RWPE2 (cell line): ENCODE data around the gene TOR4A.

Source experiments
- ATAC-seq: fragments of 200-7000 bp; cut with Tn5 transposase; 3 replicates; pipeline ENCODE4 v1.9.1; 2021; ENCODE audit warnings: low read depth
- DNase-seq: peaks from one replicate; pipeline ENCODE4 v3.0.0-alpha.2; 2020; ENCODE audit warnings: low spot score
- H3K27ac ChIP-seq: fragments of 450-650 bp; 2 replicates; pipeline ENCODE4 v1.5.1; 2017; ENCODE audit warnings: mild to moderate bottlenecking; ENCODE audit not compliant: poor library complexity, severe bottlenecking
- H3K27me3 ChIP-seq: fragments of 250-450 bp; sonication (Bioruptor Pico); 2 replicates; pipeline ENCODE4 v1.5.1; 2021; ENCODE audit warnings: mild to moderate bottlenecking, moderate library complexity; ENCODE audit not compliant: insufficient read depth, poor library complexity, severe bottlenecking
- H3K36me3 ChIP-seq: fragments of 250-450 bp; sonication (Bioruptor Pico); 2 replicates; pipeline ENCODE4 v1.5.1; 2020; ENCODE audit warnings: low read depth, mild to moderate bottlenecking, moderate library complexity
- H3K4me1 ChIP-seq: fragments of 250-450 bp; sonication (Bioruptor Pico); 2 replicates; pipeline ENCODE4 v1.5.1; 2021; ENCODE audit warnings: mild to moderate bottlenecking, moderate library complexity; ENCODE audit not compliant: insufficient read depth, poor library complexity, severe bottlenecking
- H3K4me3 ChIP-seq: fragments of 250-450 bp; sonication (Bioruptor Pico); 2 replicates; pipeline ENCODE4 v1.5.1; 2021; ENCODE audit warnings: mild to moderate bottlenecking, moderate library complexity; ENCODE audit not compliant: severe bottlenecking
- H3K9me3 ChIP-seq: fragments of 250-450 bp; sonication (Bioruptor Pico); 2 replicates; pipeline ENCODE4 v1.5.1; 2021; ENCODE audit warnings: mild to moderate bottlenecking, moderate library complexity; ENCODE audit not compliant: severe bottlenecking
- CTCF ChIP-seq: fragments of 450-650 bp; IDR thresholded peaks from one replicate; pipeline ENCODE4 v1.5.1; 2017; ENCODE audit warnings: mild to moderate bottlenecking, moderate library complexity; ENCODE audit not compliant: poor library complexity, severe bottlenecking

The TOR4A gene

GRCh38 chr9:137301081-137301947 lies 23.8 kb downstream of the TOR4A start:
- no peaks in the 10 kb centered on the region for H3K36me3 ChIP-seq
- peak; percentile 30 for TF ChIP-seq CTCF
- peaks cover 14% of the 10 kb centered on the region for H3K4me1 ChIP-seq
- H3K9me3 ChIP-seq: no peaks in the 10 kb centered on the region
- peaks cover 4% of the 10 kb centered on the region for H3K27me3 ChIP-seq
- DNase-seq: no peak
- ATAC-seq: peak; percentile 13
- no peak overlapping the region for H3K27ac ChIP-seq
- peak overlapping the region; percentile 44 for H3K4me3 ChIP-seq

- DNase-seq (peak; percentile 91), ATAC-seq (peak; percentile 26)
- TF ChIP-seq CTCF: no peak
These were observed 24.6 kb downstream of the TOR4A start, which contains the start of gene NRARP for GRCh38 chr9:137302118-137302448. Gene NRARP (minus strand): TSS chr9:137302271. CDS start chr9:137301928, 343 bp downstream.

GRCh38 chr9:137302449-137303150 lies 25.1 kb downstream of the TOR4A start:
- Histone ChIP-seq H3K9me3 (no peaks in the 10 kb centered on the region), H3K36me3 (no peaks in the 10 kb centered on the region), H3K4me1 (peaks cover 14% of the 10 kb centered on the region), H3K27me3 (peaks cover 4% of the 10 kb centered on the region), H3K27ac (peak overlapping the region; percentile 32), H3K4me3 (peak overlapping the region; percentile 44)
- TF ChIP-seq CTCF: peak; percentile 82
- no peak for DNase-seq
- peak; percentile 56 for ATAC-seq

More at GRCh38 chr9:137302118-137302448, 24.6 kb downstream of the TOR4A start, which contains the start of gene NRARP:
- peaks cover 4% of the 10 kb centered on the region for H3K27me3 ChIP-seq
- H3K36me3 ChIP-seq: no peaks in the 10 kb centered on the region
- peak within 1 kb of the TSS; percentile 44 for H3K4me3 ChIP-seq
- peak within 1 kb of the TSS; percentile 32 for H3K27ac ChIP-seq
- H3K9me3 ChIP-seq: no peaks in the 10 kb centered on the region
- peaks cover 14% of the 10 kb centered on the region for H3K4me1 ChIP-seq

- DNase-seq (no peak), ATAC-seq (peak; percentile 3; the same call in 1 of the 3 replicates)
- H3K4me1 ChIP-seq: peaks cover 14% of the 10 kb centered on the region
- no peaks in the 10 kb centered on the region for H3K36me3 ChIP-seq
- TF ChIP-seq CTCF: no peak
- peaks cover 4% of the 10 kb centered on the region for H3K27me3 ChIP-seq
- H3K4me3 ChIP-seq: peak overlapping the region; percentile 44
- peak overlapping the region; percentile 32 for H3K27ac ChIP-seq
- H3K9me3 ChIP-seq: no peaks in the 10 kb centered on the region
These were observed 25.8 kb downstream of the TOR4A start for GRCh38 chr9:137303151-137303892.
